Liver (tissue), 3 donors: Measurements from ENCODE around the gene IL25.

Source experiments
- FOXA1 ChIP-seq: IDR thresholded peaks from 2 replicates; pipeline ENCODE4 v1.6.1; 2016; ENCODE audit warnings: antibody characterized with exemption
- GABPA ChIP-seq, 2 donors: IDR thresholded peaks in 1 of 2; conservative IDR thresholded peaks in 1 of 2; 2 replicates each; pipeline ENCODE4 v1.6.1; 2016; ENCODE audit warnings: antibody characterized with exemption in 2 of 2, mild to moderate bottlenecking in 1 of 2, moderate library complexity in 1 of 2
- YY1 ChIP-seq: IDR thresholded peaks from 2 replicates; pipeline ENCODE4 v1.6.1; 2016; ENCODE audit warnings: antibody characterized with exemption, mild to moderate bottlenecking
- TF ChIP-seq, protein P1 (sequence below): fragments of 150-350 bp; IDR thresholded peaks from 2 replicates; pipeline ENCODE4 v1.5.1; 2017; ENCODE audit warnings: improper control_type of control experiment, low read depth, low read length; ENCODE audit not compliant: missing input control
- TF ChIP-seq, protein P2 (sequence below): IDR thresholded peaks from 2 replicates; pipeline ENCODE4 v1.6.1; 2016; ENCODE audit warnings: antibody characterized with exemption
- TF ChIP-seq, protein P3 (sequence below): IDR thresholded peaks from 2 replicates; pipeline ENCODE4 v1.6.1; 2016; ENCODE audit warnings: antibody characterized with exemption, mild to moderate bottlenecking
- donor health status: healthy.
- donor health status: healthy.

DNA sequence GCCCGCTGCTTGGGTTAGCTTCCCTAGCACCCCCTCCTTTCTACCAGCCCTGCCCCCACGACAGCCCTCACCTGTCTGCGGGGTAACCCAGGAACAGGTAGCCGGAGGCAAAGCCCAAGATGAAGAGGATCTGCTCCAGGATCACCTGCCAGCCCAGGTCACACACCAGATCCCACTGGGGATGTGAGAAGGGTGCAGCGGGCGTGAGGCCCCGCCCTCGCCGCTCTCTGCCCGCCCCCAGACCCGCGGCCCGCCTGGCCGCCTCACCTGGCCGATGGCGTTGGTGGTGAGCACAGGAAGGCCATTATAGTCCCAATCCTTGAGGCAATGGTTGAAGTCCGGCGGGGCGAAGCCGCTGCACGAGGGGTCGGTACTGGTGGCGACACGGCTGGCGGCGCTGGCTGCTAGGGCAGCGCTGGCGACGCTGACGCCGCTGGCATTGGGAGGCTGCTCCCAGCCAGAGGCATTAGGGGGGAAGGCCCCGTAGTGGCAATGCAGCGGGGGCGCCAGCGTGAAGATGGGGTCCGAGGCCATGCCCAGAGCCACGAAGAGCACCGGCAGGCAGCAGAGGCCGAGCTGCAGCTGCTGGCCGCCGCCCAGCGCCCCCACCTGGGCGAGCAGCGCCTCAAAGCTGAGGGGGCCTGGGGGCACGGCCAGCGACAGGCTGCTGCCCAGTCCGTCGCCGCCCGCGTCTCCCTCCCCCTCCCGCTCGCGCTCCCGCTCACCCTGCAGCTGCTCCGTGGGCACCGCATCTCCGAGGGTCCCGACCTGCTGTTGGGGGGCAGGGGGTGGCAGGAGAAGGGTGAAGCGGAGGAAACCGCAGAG is 20.7 kb upstream of the IL25 start:
- TF ChIP-seq, protein P1, sequence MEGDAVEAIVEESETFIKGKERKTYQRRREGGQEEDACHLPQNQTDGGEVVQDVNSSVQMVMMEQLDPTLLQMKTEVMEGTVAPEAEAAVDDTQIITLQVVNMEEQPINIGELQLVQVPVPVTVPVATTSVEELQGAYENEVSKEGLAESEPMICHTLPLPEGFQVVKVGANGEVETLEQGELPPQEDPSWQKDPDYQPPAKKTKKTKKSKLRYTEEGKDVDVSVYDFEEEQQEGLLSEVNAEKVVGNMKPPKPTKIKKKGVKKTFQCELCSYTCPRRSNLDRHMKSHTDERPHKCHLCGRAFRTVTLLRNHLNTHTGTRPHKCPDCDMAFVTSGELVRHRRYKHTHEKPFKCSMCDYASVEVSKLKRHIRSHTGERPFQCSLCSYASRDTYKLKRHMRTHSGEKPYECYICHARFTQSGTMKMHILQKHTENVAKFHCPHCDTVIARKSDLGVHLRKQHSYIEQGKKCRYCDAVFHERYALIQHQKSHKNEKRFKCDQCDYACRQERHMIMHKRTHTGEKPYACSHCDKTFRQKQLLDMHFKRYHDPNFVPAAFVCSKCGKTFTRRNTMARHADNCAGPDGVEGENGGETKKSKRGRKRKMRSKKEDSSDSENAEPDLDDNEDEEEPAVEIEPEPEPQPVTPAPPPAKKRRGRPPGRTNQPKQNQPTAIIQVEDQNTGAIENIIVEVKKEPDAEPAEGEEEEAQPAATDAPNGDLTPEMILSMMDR, result no peak
- TF ChIP-seq, protein P2, sequence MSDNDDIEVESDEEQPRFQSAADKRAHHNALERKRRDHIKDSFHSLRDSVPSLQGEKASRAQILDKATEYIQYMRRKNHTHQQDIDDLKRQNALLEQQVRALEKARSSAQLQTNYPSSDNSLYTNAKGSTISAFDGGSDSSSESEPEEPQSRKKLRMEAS, result no peak
- TF ChIP-seq, protein P3, sequence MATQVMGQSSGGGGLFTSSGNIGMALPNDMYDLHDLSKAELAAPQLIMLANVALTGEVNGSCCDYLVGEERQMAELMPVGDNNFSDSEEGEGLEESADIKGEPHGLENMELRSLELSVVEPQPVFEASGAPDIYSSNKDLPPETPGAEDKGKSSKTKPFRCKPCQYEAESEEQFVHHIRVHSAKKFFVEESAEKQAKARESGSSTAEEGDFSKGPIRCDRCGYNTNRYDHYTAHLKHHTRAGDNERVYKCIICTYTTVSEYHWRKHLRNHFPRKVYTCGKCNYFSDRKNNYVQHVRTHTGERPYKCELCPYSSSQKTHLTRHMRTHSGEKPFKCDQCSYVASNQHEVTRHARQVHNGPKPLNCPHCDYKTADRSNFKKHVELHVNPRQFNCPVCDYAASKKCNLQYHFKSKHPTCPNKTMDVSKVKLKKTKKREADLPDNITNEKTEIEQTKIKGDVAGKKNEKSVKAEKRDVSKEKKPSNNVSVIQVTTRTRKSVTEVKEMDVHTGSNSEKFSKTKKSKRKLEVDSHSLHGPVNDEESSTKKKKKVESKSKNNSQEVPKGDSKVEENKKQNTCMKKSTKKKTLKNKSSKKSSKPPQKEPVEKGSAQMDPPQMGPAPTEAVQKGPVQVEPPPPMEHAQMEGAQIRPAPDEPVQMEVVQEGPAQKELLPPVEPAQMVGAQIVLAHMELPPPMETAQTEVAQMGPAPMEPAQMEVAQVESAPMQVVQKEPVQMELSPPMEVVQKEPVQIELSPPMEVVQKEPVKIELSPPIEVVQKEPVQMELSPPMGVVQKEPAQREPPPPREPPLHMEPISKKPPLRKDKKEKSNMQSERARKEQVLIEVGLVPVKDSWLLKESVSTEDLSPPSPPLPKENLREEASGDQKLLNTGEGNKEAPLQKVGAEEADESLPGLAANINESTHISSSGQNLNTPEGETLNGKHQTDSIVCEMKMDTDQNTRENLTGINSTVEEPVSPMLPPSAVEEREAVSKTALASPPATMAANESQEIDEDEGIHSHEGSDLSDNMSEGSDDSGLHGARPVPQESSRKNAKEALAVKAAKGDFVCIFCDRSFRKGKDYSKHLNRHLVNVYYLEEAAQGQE, result no peak
- TF ChIP-seq GABPA (IDR thresholded peaks at IDR 0.05 in 1 of 2, conservative IDR thresholded peaks at IDR 0.05 in 1 of 2) (no peak), YY1 (no peak), FOXA1 (no peak)
